NB4 (cell line): ENCODE results near the gene NRG3.

Source experiments
- CTCF ChIP-seq: IDR thresholded peaks from one replicate; pipeline ENCODE4 v1.5.1; 2012; ENCODE audit warnings: low read depth, low read length
- POLR2A ChIP-seq: IDR thresholded peaks from 2 replicates; pipeline ENCODE4 v1.6.1; 2011; ENCODE audit warnings: mild to moderate bottlenecking; ENCODE audit not compliant: insufficient read length; ENCODE audit errors: extremely low read depth

- TF ChIP-seq CTCF: no peak
- no peak for TF ChIP-seq POLR2A
Measured at GRCh38 chr10:81848514-81848913, 26.5 kb upstream of the NRG3 start.
